HepG2 (cell line): ENCODE measurements around the gene RHOBTB1. TPM values are rescaled to one million over a fixed set of nuclear protein-coding genes. Genes with fewer than 3 reads are reported as not detected.

Source experiments
- ATAC-seq: fragments of 200-7000 bp; cut with Tn5 transposase; 3 replicates; pipeline ENCODE4 v1.9.1; 2020; ENCODE audit warnings: mild to moderate bottlenecking, moderate library complexity
- BruUV-seq: library from RNA; stranded (reverse); fragments of 400-500 nt; replicated peaks from 2 replicates; lab custom pipeline; 2021; lab: Mats Ljungman, UMichigan
- CTCF ChIA-PET: fragments of 300-600 bp; formaldehyde crosslinking; extraction: SDS; loops from one replicate; lab custom pipeline; 2021; ENCODE audit warnings: low total read pairs, inconsistent platforms, low intra/inter-chr PET ratio; lab: Yijun Ruan, JAX
- POLR2A ChIA-PET: fragments of 350-600 bp; sonication (Branson Sonifier 250); formaldehyde crosslinking; loops from one replicate; lab custom pipeline; 2020; ENCODE audit warnings: antibody characterized with exemption, inconsistent platforms; lab: Yijun Ruan, JAX
- DNase-seq: peaks from one replicate; pipeline ENCODE4 v3.0.0-alpha.2; 2015; ENCODE audit warnings: low spot score
- FAIRE-seq: peaks from 3 replicates; lab custom pipeline; 2011; peaks lifted over from hg19 to GRCh38; lab: Jason Lieb, UNC
- H2AFZ ChIP-seq: one replicate; pipeline ENCODE4 v1.6.1; 2011; ENCODE audit warnings: low read length, inconsistent platforms
- H3K27ac ChIP-seq: fragments of 300-600 bp; 3 replicates; pipeline ENCODE4 v1.8.0; 2011; ENCODE audit warnings: mixed run types, mild to moderate bottlenecking, mixed read lengths, low read length, inconsistent platforms; ENCODE audit not compliant: insufficient read depth; ENCODE audit errors: extremely low read length
- H3K27me3 ChIP-seq, 2 experiments: fragments of 200-600 bp in 1 of 2; 2 replicates in 1 of 2; 3 replicates in 1 of 2; pipeline versions ENCODE4 v1.6.0 to v1.8.0; 2011; ENCODE audit warnings: low read length in 2 of 2, mild to moderate bottlenecking in 2 of 2, moderate library complexity in 2 of 2, inconsistent platforms in 1 of 2; ENCODE audit not compliant: insufficient read depth in 2 of 2, control insufficient read depth in 1 of 2
- H3K36me3 ChIP-seq, 2 experiments: fragments of 200-600 bp in 1 of 2; replicated peaks in 1 of 2; 2 replicates in 1 of 2; 3 replicates in 1 of 2; pipeline versions ENCODE4 v1.5.1 to v1.8.0; 2011; ENCODE audit warnings: low read length in 2 of 2, inconsistent platforms in 1 of 2; ENCODE audit not compliant: insufficient read depth in 2 of 2, control insufficient read depth in 1 of 2
- H3K4me1 ChIP-seq: 2 replicates; pipeline ENCODE4 v1.5.1; 2012; ENCODE audit warnings: low read length, inconsistent platforms; ENCODE audit not compliant: insufficient read depth
- H3K4me2 ChIP-seq: 2 replicates; pipeline ENCODE4 v1.6.0; 2011; ENCODE audit warnings: low read depth, low read length, inconsistent platforms
- H3K4me3 ChIP-seq, 3 experiments: fragments of 200-600 bp in 1 of 3; sonication (generic), shearing (Covaris generic) in 1 of 3; replicated peaks in 1 of 3; 2 replicates each; pipeline ENCODE4 v1.5.1; 2011 to 2016; ENCODE audit warnings: low read length in 3 of 3, inconsistent platforms in 2 of 3, low read depth in 2 of 3, mild to moderate bottlenecking in 2 of 3, control low read depth in 1 of 3, mixed read lengths in 1 of 3; ENCODE audit not compliant: insufficient read depth in 1 of 3
- H3K79me2 ChIP-seq: one replicate; pipeline ENCODE4 v1.6.1; 2011; ENCODE audit warnings: low read length, inconsistent platforms; ENCODE audit not compliant: insufficient read depth
- H3K9ac ChIP-seq: 2 replicates; pipeline ENCODE4 v1.6.0; 2011; ENCODE audit warnings: mild to moderate bottlenecking, low read depth, low read length, inconsistent platforms; ENCODE audit not compliant: insufficient read depth
- H3K9me3 ChIP-seq: 2 replicates; pipeline ENCODE4 v1.5.1; 2012; ENCODE audit warnings: mild to moderate bottlenecking, low read length
- H4K20me1 ChIP-seq: 2 replicates; pipeline ENCODE4 v1.6.0; 2011; ENCODE audit warnings: inconsistent platforms, mild to moderate bottlenecking, low read length, moderate library complexity; ENCODE audit not compliant: insufficient read depth
- MAFK ChIP-seq, 2 experiments: IDR thresholded peaks in 1 of 2; conservative IDR thresholded peaks in 1 of 2; 2 replicates each; pipeline ENCODE4 v1.6.1; 2011; ENCODE audit warnings: improper control_type of control experiment in 2 of 2, low read length in 2 of 2
- RAD51 ChIP-seq: fragments of 450-650 bp; IDR thresholded peaks from 2 replicates; pipeline ENCODE4 v1.6.1; 2016; ENCODE audit warnings: borderline replicate concordance
- WGBS: methylation state at CpG from one replicate; pipeline ENCODE4 v1.1.6; 2017; ENCODE audit warnings: low lambda C conversion rate; 5-methylcytosine and 5-hydroxymethylcytosine counted together
- in situ Hi-C: cut with HindIII; loops from 2 replicates; pipeline ENCODE4 v1.10.0; 2017; ENCODE audit warnings: low pct_unique_long_range_greater_than_20kb; ENCODE audit not compliant: extremely low pct_ligation_motif_present
- intact Hi-C: fragments of 100-400 bp; cut with micrococcal nuclease; formaldehyde crosslinking; loops from one replicate; pipeline ENCODE4 v1.10.0; 2022; ENCODE audit not compliant: unreplicated experiment
- polyA plus RNA-seq, 8 experiments: library from polyadenylated mRNA; depleted of rRNA in 3 of 8; stranded (reverse) in 7 of 8; unstranded in 1 of 8; fragments of >200 nt; fragmentation: Illumina TruSeq in 4 of 8; extraction: Trizol in 4 of 8; gene quantifications; 2 replicates each; pipeline versions ENCODE4 v1.2.1 to v1.2.3, GENCODE V29; 2011 to 2016; ENCODE audit warnings: low read depth in 4 of 8, missing spikeins in 1 of 8, mixed read lengths in 1 of 8; ENCODE audit not compliant: insufficient read depth in 1 of 8
- total RNA-seq, 5 experiments: library from RNA; depleted of rRNA; stranded (reverse); fragments of >200 nt; fragmentation: Illumina TruSeq; extraction: Trizol; gene quantifications; 2 replicates each; pipeline ENCODE4 v1.2.3, GENCODE V29; 2016; ENCODE audit warnings: low read depth in 1 of 5
- TF ChIP-seq, protein P1 (sequence below): sonication (generic); formaldehyde crosslinking; IDR thresholded peaks from 2 replicates; pipeline ENCODE4 v1.8.0; 2022; ENCODE audit warnings: mild to moderate bottlenecking, missing genetic modification reagents, borderline replicate concordance
- TF ChIP-seq, protein P2 (sequence below): IDR thresholded peaks from 2 replicates; pipeline ENCODE4 v1.6.1; 2016; ENCODE audit warnings: low read depth, control low read depth

RHOBTB1 gene
- total and polyA plus RNA-seq, 2 of the 13 experiments (the other 11 are each of a cell fraction or from before 2014, with no cell fraction given) = 18.8 to 59.5 TPM

DNA sequence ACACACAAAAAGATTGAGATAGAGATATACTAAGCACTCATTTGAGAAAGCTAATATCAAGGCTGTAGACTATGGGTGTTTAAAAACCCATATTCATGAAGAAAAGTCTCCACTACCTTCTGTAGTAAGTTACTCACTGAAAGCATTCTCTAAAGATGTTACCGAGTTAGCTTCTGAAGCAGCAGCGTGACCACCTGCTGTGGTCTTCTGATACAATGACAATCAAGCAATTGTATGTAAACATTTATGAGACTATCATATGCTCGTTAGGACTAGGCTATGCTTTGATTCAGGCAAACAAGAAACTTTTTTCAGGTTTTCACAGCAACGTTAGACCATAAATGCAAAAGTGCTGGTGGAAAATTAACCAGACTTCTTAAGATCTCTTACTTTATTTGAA is 11.2 kb downstream of the RHOBTB1 start:
- H3K27me3 ChIP-seq = no peaks in the 10 kb centered on the region
- no peak overlapping the region for H3K27ac ChIP-seq
- no peak overlapping the region for H3K4me2 ChIP-seq
- H3K79me2 ChIP-seq = no peaks in the 10 kb centered on the region
- intact Hi-C loops (no loop called here), in situ Hi-C loops (no loop called here)
- H3K9ac ChIP-seq = no peak overlapping the region
- H3K4me3 ChIP-seq = no peak overlapping the region
- CTCF ChIA-PET = no interaction called here
- H3K4me1 ChIP-seq = no peaks in the 10 kb centered on the region
- peaks cover 2 to 4% of the 10 kb centered on the region in 2 experiments; a peak in 4 of 5 replicates for H3K36me3 ChIP-seq
- WGBS = 93% methylated on average over 4 of the region's 4 CpGs
- POLR2A ChIA-PET = no interaction called here
- H2AFZ ChIP-seq = no peak overlapping the region
- no peaks in the 10 kb centered on the region for H4K20me1 ChIP-seq
- DNase-seq (no peak), FAIRE-seq (no peak), ATAC-seq (no peak)
- BruUV-seq = no TSS peak
- H3K9me3 ChIP-seq = no peaks in the 10 kb centered on the region
- TF ChIP-seq, protein P1, sequence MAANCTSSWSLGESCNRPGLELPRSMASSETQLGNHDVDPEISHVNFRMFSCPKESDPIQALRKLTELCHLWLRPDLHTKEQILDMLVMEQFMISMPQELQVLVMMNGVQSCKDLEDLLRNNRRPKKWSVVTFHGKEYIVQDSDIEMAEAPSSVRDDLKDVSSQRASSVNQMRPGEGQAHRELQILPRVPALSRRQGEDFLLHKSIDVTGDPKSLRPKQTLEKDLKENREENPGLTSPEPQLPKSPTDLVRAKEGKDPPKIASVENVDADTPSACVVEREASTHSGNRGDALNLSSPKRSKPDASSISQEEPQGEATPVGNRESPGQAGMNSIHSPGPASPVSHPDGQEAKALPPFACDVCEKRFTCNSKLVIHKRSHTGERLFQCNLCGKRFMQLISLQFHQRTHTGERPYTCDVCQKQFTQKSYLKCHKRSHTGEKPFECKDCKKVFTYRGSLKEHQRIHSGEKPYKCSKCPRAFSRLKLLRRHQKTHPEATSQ = no peak
- TF ChIP-seq, protein P2, sequence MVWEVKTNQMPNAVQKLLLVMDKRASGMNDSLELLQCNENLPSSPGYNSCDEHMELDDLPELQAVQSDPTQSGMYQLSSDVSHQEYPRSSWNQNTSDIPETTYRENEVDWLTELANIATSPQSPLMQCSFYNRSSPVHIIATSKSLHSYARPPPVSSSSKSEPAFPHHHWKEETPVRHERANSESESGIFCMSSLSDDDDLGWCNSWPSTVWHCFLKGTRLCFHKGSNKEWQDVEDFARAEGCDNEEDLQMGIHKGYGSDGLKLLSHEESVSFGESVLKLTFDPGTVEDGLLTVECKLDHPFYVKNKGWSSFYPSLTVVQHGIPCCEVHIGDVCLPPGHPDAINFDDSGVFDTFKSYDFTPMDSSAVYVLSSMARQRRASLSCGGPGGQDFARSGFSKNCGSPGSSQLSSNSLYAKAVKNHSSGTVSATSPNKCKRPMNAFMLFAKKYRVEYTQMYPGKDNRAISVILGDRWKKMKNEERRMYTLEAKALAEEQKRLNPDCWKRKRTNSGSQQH = no peak
- TF ChIP-seq, all 625 proteins: peak for 0

DNA sequence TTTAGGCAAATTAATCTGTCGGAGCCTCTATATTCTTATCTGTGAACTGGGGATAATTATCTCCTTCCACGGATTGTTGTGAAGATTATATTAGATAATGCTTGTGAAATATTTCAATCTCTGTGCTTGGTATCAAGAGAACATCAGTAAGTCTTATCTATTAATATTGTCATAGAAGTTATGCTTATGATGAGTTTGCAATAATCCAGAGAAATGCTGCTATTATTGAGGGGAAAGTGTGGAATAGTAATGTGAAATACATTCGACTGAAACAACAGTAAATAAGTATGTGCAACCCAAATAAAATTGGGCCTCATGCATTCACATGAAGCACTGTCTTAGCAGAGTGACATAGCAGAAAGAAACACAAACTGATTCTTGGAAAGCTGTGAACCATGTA is 13.7 kb downstream of the RHOBTB1 start:
- TF ChIP-seq RAD51 (no peak), MAFK (conservative IDR thresholded peaks at IDR 0.05 in 1 of 2, IDR thresholded peaks at IDR 0.05 in 1 of 2; ENCODE audit: low read length in 2 of 2) (peak in 1 of 2 experiments; percentile 28; a peak in 1 of 4 replicates)
- TF ChIP-seq, all 625 proteins: peak for 1
- intact Hi-C loops (no loop called here), in situ Hi-C loops (no loop called here)
- POLR2A ChIA-PET = no interaction called here
- no peak for FAIRE-seq
- CTCF ChIA-PET = no interaction called here
- no peaks in the 10 kb centered on the region for H4K20me1 ChIP-seq
- DNase-seq = no peak
- H3K9ac ChIP-seq = no peak overlapping the region
- WGBS = 85% methylated on average over 3 of the region's 3 CpGs
- no peak overlapping the region for H3K4me3 ChIP-seq
- H2AFZ ChIP-seq = no peak overlapping the region
- no peaks in the 10 kb centered on the region for H3K27me3 ChIP-seq
- ATAC-seq = no peak
- no peaks in the 10 kb centered on the region for H3K4me1 ChIP-seq
- H3K79me2 ChIP-seq = no peaks in the 10 kb centered on the region
- no TSS peak for BruUV-seq
- H3K27ac ChIP-seq = no peak overlapping the region
- H3K9me3 ChIP-seq = no peaks in the 10 kb centered on the region
- no peak overlapping the region for H3K4me2 ChIP-seq
- H3K36me3 ChIP-seq = peaks cover 2 to 3% of the 10 kb centered on the region in 2 experiments; a peak in 4 of 5 replicates
